ENCODE data around the gene PEX11A. TPM values are rescaled to one million over a fixed set of nuclear protein-coding genes. Genes with fewer than 3 reads are reported as not detected.

The PEX11A gene
- total and polyA plus RNA-seq, 2 of the 8 experiments (the other 6 are each of a cell fraction or from before 2014, with no cell fraction given), result 2.9 to 3.0 TPM

DNA sequence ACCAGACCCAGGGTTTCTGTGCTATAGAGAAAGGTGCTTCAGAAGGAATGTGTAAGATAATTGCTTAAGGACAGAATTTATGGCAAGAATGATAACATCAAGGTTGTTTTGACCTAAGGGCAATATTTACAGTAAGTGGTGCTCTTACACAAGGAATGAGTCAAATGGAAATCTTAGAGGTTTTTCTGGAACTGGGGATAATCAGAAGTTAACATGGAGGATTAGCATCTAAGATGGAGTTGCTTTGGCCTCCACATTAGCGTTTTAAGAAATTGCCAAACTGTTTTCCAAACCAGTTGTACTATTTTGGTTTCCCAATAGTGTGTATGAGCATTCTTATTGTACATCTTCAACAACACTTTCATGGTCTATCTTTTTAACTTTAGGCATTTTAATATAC, 3.1 kb upstream of the PEX11A start:
- no peak overlapping the region for H3K9ac ChIP-seq (replicated peaks in 1 of 4; ENCODE audit: extremely low read depth in 1 of 4, low read depth in 3 of 4, low read length in 3 of 4)
- no peak overlapping the region for H2BK12ac ChIP-seq (ENCODE audit: low read depth, low read length)
- no peak overlapping the region for H3K14ac ChIP-seq (ENCODE audit: insufficient read length)
- no peak overlapping the region for H2BK15ac ChIP-seq (ENCODE audit: low read length)
- H4K20me1 ChIP-seq (replicated peaks in 1 of 2; ENCODE audit: control insufficient read depth in 1 of 2, insufficient read depth in 2 of 2, low read length in 2 of 2), result no peaks in the 10 kb centered on the region
- no peak overlapping the region for H2AFZ ChIP-seq (ENCODE audit: low read length)
- H3K36me3 ChIP-seq (ENCODE audit: control insufficient read depth in 2 of 4, insufficient read depth in 4 of 4, low read length in 3 of 4), result no peaks in the 10 kb centered on the region
- FAIRE-seq, result no peak
- WGBS, 2 experiments (ENCODE audit: extremely low coverage in 1 of 2, insufficient coverage in 1 of 2, insufficient read length in 1 of 2, insufficient replicate concordance in 2 of 2, low coverage in 1 of 2, low lambda C conversion rate in 2 of 2, missing lambda C conversion rate in 1 of 2), result 96% methylated on average over 1 of the region's 1 CpG; no CpG with 5 or more reads in 1 of the 2 experiments
- H3K79me2 ChIP-seq (ENCODE audit: control insufficient read depth in 1 of 2, insufficient read depth in 2 of 2, low read length in 2 of 2), result no peaks in the 10 kb centered on the region
- no peaks in the 10 kb centered on the region for H3K9me3 ChIP-seq (ENCODE audit: insufficient read depth in 2 of 2, low read depth in 1 of 2, low read length in 1 of 2)
- no peak overlapping the region for H3K4me3 ChIP-seq (ENCODE audit: extremely low read depth in 1 of 4, insufficient read depth in 2 of 4, low read depth in 3 of 4, low read length in 4 of 4)
- H3K23me2 ChIP-seq (ENCODE audit: low read depth, low read length), result peaks cover 9% of the 10 kb centered on the region; the same call in 1 of the 2 replicates
- H2BK120ac ChIP-seq (replicated peaks; ENCODE audit: low read depth, low read length), result no peak overlapping the region
- H4K5ac ChIP-seq (ENCODE audit: insufficient read length, low read depth, low read length), result no peak overlapping the region
- ChIA-PET POLR2A (ENCODE audit: partially characterized antibody) (no interaction called here), CTCF (ENCODE audit: partially characterized antibody) (no interaction called here)
- no peak overlapping the region for H3K23ac ChIP-seq (ENCODE audit: insufficient read length)
- H2AK5ac ChIP-seq (ENCODE audit: low read depth, low read length), result no peak overlapping the region
- H3K56ac ChIP-seq (replicated peaks; ENCODE audit: insufficient read length, low read depth, low read length), result no peak overlapping the region
- H2BK5ac ChIP-seq (ENCODE audit: low read depth, low read length), result no peak overlapping the region
- no peaks in the 10 kb centered on the region for H3K79me1 ChIP-seq (ENCODE audit: low read depth, low read length)
- no peak overlapping the region for H4K8ac ChIP-seq (ENCODE audit: extremely low read depth, insufficient read depth, low read length)
- no peak overlapping the region for H3K4ac ChIP-seq (replicated peaks; ENCODE audit: insufficient read length, low read depth, low read length)
- H4K91ac ChIP-seq (replicated peaks; ENCODE audit: insufficient read length, low read length), result no peak overlapping the region
- no peak overlapping the region for H3K27ac ChIP-seq (ENCODE audit: low read depth, low read length)
- no peaks in the 10 kb centered on the region for H3K4me1 ChIP-seq (replicated peaks in 1 of 4; ENCODE audit: control insufficient read depth in 3 of 4, insufficient read depth in 4 of 4, low read length in 3 of 4)
- no peak overlapping the region for H3K18ac ChIP-seq (ENCODE audit: extremely low read depth, low read length)
- H3K27me3 ChIP-seq (replicated peaks in 1 of 4; ENCODE audit: control insufficient read depth in 3 of 4, extremely low read depth in 1 of 4, insufficient read depth in 3 of 4, low read length in 3 of 4), result peaks cover 0 to 3% (median 0%) of the 10 kb centered on the region in 4 experiments; a peak in 3 of 7 replicates
- H3K4me2 ChIP-seq (ENCODE audit: insufficient read depth in 1 of 2, low read depth in 2 of 2, low read length in 2 of 2), result no peak overlapping the region
- no peak for DNase-seq (ENCODE audit: low read depth in 1 of 2, low spot score in 2 of 2)
- no peak overlapping the region for H2BK20ac ChIP-seq (ENCODE audit: low read length)
- TF ChIP-seq CREB1 (IDR thresholded peaks at IDR 0.05) (no peak), KDM5A (IDR thresholded peaks at IDR 0.05; ENCODE audit: low read length) (no peak), NRF1 (IDR thresholded peaks at IDR 0.05; ENCODE audit: low read depth, low read length) (no peak), JUND (IDR thresholded peaks at IDR 0.05; ENCODE audit: low read length) (no peak), CTBP2 (IDR thresholded peaks at IDR 0.05; ENCODE audit: borderline replicate concordance, insufficient read depth, insufficient read length, low read length) (no peak), ATF2 (IDR thresholded peaks at IDR 0.05; ENCODE audit: low read length) (no peak), TBP (IDR thresholded peaks at IDR 0.05; ENCODE audit: low read depth, low read length) (no peak), HDAC6 (IDR thresholded peaks at IDR 0.05; ENCODE audit: low read depth, low read length) (no peak), KDM1A (IDR thresholded peaks at IDR 0.05; ENCODE audit: borderline replicate concordance, low read length) (no peak), TCF12 (IDR thresholded peaks at IDR 0.05; ENCODE audit: low read depth, low read length) (no peak), ATF3 (IDR thresholded peaks at IDR 0.05; ENCODE audit: insufficient read depth, low read depth, low read length) (no peak), E2F6 (IDR thresholded peaks at IDR 0.05) (no peak)
